OCI-LY7 (cell line): ENCODE data around the gene SLC47A1.

ENCODE experiments used
- EZH2phosphoT487 ChIP-seq: fragments of 200-600 bp; sonication (generic); IDR thresholded peaks from 2 replicates; pipeline ENCODE4 v1.6.1; 2018; ENCODE audit warnings: low read depth, borderline replicate concordance, mild to moderate bottlenecking, mixed run types, antibody characterized with exemption, low read length, moderate library complexity, mixed read lengths
- TF ChIP-seq, protein P1 (sequence below): fragments of 200-600 bp; sonication (generic); conservative IDR thresholded peaks from 2 replicates; pipeline ENCODE4 v1.5.1; 2014; ENCODE audit warnings: mild to moderate bottlenecking, antibody characterized with exemption, low read length, moderate library complexity, mixed read lengths

DNA sequence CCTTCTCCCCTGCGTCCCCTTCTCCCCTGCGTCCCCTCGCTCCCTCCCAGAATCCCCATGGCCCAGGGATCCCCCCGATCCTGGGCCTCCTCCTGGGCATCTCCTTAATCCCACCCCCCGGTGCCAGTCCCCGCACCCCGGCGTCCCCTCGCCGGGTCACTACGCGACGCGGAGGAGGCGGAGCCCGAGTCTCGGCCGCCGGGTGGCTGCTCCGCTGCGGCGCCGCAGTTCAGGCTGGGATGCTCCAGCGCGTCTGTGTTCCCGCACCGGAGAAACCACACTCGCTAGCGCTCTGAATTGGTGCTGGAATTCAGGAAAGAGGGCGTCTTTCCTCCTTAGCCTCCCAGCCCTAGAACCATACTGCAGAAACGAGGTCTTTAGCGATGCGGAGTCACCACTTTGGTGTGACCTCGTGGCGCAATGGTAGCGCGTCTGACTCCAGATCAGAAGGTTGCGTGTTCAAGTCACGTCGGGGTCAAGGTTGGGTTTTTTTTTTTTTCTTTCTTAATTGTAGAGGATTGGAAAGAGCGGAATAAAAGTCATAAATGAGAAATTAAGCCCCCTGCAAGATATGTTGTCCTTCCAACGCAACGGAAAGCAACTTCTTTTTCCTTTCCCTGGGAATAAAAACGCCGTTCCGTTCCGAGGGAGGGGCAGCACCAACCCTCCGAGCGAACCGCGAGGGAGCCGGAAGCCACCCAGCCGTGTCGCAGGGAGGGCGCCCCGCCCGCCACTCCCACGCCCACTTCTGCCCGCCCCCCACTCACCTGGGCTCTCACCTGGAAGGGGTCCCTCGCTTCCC is 25.7 kb upstream of the SLC47A1 start:
- TF ChIP-seq, protein P1, sequence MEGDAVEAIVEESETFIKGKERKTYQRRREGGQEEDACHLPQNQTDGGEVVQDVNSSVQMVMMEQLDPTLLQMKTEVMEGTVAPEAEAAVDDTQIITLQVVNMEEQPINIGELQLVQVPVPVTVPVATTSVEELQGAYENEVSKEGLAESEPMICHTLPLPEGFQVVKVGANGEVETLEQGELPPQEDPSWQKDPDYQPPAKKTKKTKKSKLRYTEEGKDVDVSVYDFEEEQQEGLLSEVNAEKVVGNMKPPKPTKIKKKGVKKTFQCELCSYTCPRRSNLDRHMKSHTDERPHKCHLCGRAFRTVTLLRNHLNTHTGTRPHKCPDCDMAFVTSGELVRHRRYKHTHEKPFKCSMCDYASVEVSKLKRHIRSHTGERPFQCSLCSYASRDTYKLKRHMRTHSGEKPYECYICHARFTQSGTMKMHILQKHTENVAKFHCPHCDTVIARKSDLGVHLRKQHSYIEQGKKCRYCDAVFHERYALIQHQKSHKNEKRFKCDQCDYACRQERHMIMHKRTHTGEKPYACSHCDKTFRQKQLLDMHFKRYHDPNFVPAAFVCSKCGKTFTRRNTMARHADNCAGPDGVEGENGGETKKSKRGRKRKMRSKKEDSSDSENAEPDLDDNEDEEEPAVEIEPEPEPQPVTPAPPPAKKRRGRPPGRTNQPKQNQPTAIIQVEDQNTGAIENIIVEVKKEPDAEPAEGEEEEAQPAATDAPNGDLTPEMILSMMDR, result no peak
- no peak for TF ChIP-seq EZH2phosphoT487
